HG03095 (cell line): ENCODE results near the gene GPC5.

Experiments
- ATAC-seq: cut with Tn5 transposase; IDR thresholded peaks from one replicate; pipeline ENCODE4 v1.9.1; 2021; ENCODE audit warnings: moderate library complexity; ENCODE audit not compliant: unreplicated experiment

Gene GPC5

DNA sequence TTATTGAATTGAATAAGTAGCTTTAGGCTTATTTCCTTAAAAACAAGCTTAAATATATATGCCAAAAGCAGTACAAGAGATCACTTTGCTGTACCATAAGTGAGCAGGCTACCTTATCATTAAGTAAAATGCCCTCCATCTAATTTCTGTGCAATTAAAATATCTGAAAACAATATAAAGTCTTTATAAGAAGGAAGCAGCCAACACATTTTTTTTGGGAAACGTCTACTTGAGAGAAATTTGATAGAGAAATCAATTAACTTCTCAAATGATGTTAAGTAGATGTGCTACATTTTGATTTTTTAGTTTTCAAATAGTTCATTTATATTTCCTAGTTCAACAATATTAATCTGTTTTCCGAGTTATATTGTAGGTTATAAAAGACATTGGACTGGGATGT lies 52.5 kb downstream of the GPC5 start:
- ATAC-seq = no peak

DNA sequence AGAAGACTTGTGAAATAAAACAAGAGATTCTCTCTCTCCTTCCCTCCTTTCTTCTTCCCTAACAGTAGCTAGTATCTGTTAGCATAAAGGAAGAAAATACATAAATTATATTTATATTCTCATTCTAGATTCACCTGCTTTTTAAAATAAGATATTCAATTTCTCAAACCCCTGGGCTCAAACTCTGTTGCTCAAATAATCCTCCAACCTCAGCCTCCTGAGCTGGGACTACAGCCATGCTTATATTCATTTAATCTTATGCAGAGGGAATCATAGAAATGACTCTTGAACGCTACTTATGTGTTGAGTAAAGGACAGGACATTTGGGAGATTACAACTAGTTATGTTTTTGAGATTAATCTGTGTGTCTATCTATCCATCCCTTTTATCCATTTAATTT lies 56.2 kb downstream of the GPC5 start:
- ATAC-seq = no peak

DNA sequence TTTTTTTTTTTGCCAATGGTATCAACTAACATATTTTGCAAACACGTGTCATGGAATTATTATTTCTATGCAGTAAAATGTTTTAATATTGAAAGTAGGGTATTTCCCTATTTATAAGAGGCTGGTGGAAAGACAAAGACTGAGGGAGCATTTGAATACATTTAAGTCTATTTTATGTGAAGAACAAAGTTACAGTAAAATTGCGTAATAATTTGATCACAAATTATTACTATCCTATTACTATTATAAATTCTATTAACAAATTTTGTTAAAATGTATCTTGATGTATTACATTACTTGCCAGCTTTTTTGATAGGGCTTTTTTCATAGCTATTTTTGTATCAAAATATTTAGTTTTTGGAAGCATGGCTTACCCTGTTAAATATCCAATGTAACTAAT lies 58.4 kb downstream of the GPC5 start:
- no peak for ATAC-seq

DNA sequence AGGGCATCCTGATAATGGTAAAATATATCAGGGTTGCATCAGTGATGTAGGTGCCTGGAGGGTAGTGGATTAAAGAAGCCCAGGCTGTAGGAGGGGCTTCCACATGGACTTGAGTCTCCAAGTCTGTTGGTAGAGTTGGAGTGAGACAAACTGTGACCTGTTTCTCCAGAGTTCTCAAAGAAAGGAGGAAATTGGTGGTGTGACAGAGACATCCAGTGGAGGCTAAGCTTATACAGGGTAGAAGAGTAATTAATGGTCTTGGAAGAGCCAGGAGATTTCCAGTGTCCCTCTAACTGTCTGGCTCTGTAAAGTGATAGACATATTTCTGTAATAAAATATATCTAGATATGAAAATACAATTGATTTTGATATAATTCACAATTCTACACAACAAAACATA lies 61.1 kb downstream of the GPC5 start:
- ATAC-seq = no peak

DNA sequence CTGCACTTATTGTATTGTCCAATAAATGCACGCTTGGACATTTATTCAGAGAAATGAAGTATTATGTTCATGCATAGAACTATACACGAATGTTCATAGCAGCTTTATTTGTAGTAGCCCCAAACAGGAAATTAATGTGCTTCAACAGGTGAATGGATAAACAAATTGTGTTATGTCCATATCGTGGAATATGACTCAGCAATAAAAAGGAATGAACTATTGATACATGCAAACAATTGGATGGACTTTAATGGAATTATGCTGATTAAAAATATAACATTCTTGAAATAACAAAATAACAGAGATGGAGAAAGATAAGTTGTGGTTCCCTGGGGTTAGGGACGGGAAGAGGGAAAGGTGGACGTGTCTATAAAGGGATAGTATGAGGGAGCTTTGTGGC lies 65.9 kb downstream of the GPC5 start:
- ATAC-seq = no peak

DNA sequence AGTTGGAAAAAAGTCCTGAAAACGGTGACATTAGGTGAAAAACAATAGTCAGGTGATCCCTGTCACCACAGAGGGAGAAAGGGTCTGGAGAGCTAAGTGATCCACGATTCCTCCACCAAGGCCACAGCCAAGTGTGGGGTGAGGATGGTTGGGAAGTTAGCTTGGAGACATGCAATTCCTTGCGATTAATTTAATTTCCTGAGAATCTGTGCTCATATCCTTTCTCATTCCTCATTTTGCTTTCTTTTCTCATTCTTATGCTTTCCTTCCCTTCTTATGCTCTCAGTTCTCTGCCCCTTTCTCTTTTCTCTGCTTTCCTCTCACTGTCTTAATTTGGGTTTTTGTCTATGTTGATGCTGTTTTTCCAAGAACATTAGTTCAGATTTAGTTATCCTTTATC lies 68.8 kb downstream of the GPC5 start:
- ATAC-seq = no peak

DNA sequence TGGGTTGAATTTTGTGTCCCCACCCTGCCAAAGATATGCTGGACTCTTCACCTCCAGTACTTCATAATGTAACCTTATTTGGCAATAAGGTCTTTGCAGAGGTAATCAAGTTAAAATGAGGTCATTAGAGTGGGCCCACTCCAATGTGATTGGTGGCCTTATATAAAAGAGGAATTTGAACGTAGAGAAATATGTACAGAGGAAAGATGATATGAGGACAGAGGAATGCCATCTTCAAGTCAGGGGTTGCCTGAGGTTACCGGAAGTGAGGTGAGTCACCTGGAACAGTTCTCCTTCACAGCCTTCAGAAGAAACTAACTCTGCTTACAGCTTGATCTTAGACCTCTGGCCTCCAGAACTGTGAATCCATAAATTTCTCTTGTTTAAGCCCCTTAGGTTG lies 69.9 kb downstream of the GPC5 start:
- ATAC-seq = no peak

DNA sequence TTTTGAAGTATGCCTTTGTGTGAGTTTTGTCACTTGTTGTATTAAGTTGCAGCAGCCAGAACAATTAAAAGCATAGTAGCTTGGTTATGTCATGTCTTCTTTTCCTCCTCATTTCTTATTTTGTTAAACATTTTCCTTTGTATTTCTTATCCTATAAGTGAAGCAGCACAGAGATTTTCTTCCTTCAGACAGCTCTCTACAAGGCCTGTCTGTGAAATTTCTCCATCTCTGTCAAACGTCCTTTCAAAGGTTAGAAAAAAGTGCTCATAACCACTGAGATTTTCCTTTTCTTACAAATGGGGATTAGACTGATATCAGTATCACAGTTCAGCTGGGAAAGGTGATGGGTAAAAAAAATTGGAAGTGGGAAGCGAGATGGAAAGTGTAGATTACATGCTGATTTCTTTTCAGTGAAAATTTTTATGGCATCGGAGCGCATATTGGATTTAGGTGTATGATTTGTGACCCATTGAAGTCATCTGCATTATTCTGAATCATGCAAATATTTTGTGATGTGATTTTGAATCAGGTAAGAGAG lies 71.7 kb downstream of the GPC5 start:
- no peak for ATAC-seq

DNA sequence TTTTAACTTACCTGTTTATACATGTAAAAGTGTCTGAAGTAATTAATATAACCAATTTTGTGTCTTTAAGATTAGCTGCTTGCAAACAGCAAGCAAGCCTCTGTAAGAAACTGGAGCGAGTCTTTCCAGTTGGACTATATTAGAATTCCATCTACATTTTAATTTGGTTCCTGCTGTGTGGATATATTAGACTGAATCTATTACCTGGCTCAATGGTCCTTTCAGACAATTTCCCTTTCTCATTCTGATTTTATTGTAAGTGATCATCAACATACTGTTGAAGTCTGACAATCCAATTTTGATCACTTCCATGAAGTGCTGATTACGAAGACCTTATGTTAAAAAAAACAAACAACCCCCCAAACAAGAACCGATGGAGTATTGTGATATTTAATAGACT lies 72.3 kb downstream of the GPC5 start:
- no peak for ATAC-seq

DNA sequence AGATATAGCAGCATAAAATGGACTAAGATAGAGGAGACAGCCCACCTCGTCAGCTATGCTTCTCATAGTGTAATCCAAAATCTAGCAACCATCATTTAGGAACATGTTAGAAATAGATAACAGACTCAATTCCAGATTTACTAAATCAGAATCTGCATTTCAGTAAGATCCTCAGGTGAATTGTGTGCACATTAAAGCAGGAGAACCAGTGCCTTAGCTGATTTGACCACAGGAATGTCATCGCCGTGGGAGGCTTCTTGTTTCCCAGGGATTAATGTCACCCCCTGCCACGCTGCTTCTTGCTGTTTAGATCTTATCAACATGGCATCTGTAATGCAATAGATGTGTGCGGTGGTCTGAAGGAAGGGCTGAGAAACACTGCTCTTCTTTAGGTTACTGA lies 84.0 kb downstream of the GPC5 start:
- no peak for ATAC-seq

DNA sequence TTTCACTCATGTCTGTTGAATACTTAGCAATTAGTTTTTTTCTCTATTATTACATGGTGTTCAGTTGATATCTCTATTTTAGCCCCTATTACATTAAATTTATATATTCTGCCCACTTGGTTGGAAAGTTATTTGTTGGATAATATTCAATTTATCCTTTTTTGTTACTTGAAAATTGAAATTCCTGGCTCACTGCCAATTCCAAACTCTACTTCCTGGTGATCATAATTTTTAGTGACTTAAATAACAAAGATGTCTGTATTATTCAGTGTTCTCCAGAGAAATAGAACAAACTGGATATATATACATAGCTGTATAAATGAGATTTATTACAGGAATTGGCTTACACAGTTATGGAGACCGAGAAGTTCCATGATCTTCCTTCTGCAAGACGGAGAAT lies 93.6 kb downstream of the GPC5 start:
- no peak for ATAC-seq

DNA sequence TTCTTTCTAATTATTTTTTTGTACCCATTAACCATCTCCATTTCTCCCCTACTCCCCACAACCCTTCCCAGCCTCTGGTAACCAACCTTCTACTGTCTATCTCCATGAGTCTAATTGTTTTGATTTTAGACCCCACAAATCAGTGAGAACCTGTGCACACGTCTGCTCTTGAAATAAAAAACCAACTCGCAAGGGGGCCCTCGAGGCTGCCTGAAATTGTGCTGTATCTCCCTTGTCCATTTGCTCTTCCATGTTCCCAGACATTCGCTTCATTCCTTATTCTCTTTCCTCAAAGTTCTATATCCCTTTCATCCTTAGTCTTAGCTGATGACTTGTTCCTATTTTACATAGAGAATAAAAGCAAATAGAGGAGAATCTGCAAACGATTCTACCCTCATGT lies 95.0 kb downstream of the GPC5 start:
- no peak for ATAC-seq

DNA sequence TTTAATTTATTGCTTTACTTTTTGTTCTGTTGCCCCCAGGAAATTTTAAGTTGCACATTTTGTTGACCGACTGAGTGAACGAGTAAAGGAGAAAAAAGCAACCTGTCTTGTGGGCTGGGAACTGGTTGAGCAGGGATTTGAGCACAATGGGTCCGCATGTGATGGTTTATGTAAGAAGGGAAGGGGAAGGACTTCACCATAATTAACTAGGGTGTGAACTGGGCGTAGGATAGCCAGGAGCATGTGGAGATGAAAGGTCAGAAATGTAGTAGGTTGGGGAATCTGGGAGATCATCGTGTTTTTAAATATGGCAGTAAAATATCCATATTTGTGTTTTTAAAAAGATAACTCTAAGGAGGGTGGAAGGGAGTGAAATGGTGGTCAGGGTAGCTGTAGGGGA lies 99.9 kb downstream of the GPC5 start:
- ATAC-seq = no peak

DNA sequence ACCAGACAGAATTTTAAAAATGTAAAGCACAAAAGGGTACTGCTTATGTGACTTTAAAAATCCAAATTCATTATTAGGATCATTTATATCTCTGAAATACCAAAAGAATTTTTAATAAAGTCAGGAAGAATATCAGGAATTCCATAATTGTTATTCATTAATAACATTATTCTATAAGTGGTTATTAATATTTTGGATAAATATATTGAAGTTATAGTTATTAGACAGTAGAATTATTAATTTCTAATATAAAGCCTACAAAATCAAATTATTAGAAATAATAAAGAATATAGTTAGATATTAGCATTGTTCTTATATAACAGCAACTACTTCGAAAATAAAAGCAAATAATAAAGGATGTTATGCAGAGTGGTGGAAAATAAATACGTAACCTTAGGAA lies 105.8 kb downstream of the GPC5 start:
- no peak for ATAC-seq

DNA sequence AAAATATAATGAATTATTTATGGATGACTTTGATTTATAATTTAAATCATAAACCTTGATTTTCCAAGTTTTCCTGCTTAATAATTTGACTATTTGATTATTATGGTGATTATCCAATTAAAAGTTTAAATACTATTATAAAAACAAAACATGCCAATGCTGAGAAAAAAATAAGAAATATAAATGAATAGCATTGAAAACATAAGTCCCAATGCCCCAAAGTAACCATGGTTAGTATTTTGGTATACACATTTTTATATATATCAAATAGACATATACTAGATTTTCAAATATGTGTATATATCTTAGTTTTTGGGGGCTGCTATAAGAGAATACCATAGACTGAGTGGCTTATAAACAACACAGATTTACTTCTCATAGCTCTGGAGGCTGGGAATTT lies 108.3 kb downstream of the GPC5 start:
- no peak for ATAC-seq

DNA sequence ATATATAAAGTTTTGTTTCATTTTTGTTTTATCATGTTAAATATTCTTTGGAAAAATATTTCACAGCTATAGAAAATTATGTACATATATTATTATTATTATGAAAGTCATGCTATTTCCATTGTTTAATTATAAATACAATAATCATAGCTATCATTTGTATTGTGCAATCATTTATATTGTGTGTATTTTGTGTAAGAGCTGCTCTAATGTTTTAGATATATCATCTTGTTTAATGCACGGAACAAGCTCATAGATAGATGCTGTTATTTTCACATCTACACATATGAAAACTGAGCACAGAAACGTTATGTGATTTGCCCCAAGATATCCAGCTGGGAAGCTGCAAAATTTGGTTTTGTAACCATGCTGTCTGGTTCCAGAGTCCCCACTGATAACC lies 111.6 kb downstream of the GPC5 start:
- no peak for ATAC-seq

DNA sequence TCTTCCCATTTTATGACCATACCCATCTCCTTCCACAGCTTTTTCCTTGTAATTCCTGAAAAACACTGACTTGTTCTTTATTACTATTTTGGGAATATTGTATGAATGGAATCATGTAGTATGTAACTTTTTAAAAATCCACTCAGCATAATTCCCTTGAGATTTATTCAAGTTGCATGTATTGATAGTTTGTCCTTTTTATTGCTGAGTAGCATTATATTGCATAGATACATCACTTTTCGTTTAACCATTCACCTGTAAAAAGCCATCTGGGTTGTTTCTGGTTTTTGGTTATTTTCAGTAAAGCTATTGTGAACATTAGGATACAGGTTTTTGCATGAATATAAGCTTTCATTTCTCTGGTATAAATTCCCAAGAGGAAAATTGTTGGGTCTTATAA lies 115.4 kb downstream of the GPC5 start:
- no peak for ATAC-seq

DNA sequence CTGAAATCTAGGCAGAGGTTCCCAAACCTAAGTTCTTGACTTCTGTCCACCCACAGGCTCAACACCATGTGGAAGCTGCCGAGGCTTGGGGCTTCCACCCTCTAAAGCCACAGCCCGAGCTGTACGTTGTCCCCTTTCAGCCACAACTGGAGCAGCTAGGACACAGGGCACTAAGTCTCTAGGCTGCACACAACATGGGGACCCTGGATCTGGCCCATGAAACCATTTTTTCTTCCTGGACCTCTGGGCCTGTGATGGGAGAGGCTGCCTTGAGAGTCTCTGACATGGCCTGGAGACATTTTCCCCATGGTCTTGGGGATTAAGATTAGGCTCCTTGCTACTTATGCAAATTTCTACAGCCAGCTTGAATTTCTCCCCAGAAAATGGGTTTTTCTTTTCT lies 118.4 kb downstream of the GPC5 start:
- no peak for ATAC-seq

DNA sequence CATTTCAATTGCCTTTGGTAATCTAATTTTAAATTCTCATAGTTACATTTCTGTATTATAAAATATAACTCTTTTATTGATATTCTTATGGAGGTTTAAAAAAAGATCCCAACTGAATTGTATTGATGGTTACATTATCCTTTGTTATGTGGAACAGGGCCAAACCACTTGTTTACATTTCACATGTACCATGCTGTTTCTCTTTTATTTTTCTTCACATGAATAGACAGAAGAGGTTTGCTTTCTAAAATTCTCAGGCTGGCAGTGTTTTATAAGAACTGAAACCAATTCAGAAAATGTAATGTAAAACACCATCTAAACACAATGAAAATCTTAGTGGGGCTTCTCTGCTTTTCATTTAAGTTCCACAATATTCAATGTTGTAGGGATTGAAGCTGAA lies 122.5 kb downstream of the GPC5 start:
- ATAC-seq = no peak

DNA sequence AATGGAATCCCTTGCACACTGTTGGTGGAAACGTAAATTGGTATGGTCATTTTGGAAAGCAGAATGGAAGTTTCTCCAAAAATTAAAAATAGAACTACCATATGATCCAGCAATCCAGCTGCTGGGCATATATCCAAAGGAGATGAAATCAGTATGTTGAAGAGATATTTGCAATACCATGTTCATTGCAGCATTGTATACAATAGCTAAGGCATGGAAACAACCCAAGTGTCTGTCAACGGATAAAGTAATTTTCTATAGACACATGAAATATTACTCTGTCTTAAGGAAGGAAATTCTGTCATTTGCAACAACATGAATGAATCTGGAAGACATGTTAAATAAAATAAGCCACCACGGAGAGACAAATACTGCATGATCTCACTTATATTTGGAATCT lies 124.7 kb downstream of the GPC5 start:
- ATAC-seq = no peak

DNA sequence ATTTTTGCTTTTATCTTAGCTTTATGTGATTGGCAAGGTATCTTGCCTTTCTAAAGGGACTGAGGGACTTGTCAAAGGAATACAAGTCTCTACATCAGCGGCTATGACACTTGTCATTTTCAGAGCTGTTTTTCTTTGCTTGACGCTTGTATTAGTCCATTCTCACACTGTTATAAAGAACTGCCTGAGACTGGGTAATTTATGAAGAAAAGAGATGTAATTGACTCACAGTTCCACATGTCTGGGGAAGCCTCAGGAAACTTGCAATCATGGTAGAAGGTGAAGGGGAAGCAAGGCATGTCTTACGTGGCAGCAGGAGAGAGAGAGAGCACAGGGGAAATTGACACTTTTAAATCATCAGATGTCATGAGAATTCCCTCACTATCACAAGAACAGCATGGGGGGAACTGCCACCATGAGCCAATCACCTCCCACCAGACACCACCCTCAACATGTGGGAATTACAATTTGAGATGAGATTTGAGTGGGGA lies 128.2 kb downstream of the GPC5 start:
- ATAC-seq = no peak

DNA sequence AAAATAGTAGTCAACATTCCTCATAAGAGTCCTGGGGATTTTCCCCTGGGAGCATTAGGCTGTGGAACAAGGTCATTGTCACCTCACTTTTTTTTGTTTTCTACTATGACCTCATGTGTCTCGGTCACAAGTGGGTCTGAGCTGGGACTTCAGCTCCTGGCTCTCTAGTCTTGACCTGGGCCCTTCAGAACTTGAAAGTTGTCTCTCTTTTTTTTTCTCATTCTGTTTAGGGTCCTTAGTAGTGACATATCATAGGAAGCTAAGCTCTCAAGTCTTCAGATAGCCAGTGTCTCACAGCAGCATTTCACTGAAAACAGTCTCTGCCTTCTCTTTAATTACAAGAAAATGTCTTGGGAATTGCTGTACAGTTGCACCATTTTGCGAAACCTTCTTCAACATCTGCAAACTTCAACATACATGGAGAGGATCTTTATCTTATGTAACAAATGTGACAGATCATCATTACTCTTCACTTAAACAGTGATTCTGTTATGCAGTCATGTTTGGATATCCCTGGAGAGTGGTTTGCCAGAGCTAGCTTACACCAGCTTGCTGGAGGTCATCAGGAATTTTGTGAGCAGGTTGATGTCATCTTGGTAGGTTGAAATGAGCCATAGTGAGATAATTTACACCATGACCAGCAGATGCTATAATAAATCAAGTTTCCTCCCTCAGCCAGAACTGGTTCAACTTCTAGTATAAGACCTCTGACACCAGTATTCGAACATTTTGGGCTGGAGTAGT lies 131.5 kb downstream of the GPC5 start:
- ATAC-seq = no peak

DNA sequence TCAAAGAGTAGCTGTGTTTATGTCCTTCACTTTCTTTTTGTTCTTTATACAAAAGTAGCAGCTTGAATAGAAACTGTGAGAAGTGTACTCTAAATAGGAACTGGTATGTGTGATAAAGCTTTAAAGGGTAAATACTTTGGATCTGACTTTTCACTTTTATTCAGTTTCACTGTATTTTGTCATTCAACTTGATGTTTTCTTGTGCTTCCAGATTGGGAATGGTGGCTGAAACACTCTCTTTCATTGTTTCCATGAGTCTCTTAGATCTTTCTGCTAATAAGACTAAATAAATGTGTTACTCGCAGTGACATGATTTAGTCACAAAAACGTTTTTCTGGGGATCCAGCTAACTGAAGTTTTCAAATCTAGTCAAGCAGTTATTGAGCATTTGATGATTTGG lies 133.2 kb downstream of the GPC5 start:
- ATAC-seq = no peak
